ENCODE data around the gene PMEPA1.

DNA sequence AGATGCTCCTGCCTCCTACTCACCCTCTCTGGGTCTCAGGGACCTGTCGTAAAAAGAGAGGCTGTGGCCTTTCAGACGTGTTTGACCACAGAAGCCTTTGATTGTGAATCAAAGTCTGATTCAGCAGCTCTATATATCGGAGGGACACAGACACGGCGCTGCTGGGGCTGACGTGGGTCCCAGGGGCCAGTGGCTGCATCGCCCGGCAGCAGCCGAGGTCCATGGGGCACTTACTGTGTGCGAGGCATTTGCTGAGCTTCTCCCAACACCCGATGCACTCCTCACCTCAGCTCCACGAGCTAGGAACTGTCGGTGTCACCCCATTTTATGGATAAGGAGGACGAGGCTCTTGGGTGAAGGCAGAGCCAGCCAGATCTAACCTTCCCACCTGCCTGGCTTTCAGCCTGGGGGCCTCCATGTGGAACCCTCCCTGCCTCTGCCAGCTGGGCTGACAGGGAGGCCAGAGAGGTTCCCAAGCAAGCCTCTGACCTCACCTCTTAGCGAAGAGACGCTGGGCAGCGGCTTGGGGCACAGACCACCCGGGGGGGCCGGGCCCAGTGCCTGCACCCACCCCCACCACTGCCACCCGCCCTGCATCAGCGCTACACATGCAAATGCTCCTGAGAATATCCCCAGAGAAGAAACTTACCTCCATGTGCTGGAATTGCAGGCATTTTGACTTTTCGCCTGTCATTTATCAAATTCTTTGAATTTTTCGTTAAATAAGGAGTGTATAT lies 19.9 kb downstream of the PMEPA1 start:
- TF ChIP-seq, protein P1, sequence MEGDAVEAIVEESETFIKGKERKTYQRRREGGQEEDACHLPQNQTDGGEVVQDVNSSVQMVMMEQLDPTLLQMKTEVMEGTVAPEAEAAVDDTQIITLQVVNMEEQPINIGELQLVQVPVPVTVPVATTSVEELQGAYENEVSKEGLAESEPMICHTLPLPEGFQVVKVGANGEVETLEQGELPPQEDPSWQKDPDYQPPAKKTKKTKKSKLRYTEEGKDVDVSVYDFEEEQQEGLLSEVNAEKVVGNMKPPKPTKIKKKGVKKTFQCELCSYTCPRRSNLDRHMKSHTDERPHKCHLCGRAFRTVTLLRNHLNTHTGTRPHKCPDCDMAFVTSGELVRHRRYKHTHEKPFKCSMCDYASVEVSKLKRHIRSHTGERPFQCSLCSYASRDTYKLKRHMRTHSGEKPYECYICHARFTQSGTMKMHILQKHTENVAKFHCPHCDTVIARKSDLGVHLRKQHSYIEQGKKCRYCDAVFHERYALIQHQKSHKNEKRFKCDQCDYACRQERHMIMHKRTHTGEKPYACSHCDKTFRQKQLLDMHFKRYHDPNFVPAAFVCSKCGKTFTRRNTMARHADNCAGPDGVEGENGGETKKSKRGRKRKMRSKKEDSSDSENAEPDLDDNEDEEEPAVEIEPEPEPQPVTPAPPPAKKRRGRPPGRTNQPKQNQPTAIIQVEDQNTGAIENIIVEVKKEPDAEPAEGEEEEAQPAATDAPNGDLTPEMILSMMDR (IDR thresholded peaks at IDR 0.05; ENCODE audit: insufficient read depth, low read depth, low read length): no peak
- no peak for TF ChIP-seq EZH2 (IDR thresholded peaks at IDR 0.05; ENCODE audit: insufficient read depth, low read length)
